OCI-LY7 (cell line): ENCODE data around the gene GRB10.

Source experiments
- EZH2phosphoT487 ChIP-seq: fragments of 200-600 bp; sonication (generic); IDR thresholded peaks from 2 replicates; pipeline ENCODE4 v1.6.1; 2018; ENCODE audit warnings: low read depth, borderline replicate concordance, mild to moderate bottlenecking, mixed run types, antibody characterized with exemption, low read length, moderate library complexity, mixed read lengths
- TF ChIP-seq, protein P1 (sequence below): fragments of 200-600 bp; sonication (generic); conservative IDR thresholded peaks from 2 replicates; pipeline ENCODE4 v1.5.1; 2014; ENCODE audit warnings: mild to moderate bottlenecking, antibody characterized with exemption, low read length, moderate library complexity, mixed read lengths

DNA sequence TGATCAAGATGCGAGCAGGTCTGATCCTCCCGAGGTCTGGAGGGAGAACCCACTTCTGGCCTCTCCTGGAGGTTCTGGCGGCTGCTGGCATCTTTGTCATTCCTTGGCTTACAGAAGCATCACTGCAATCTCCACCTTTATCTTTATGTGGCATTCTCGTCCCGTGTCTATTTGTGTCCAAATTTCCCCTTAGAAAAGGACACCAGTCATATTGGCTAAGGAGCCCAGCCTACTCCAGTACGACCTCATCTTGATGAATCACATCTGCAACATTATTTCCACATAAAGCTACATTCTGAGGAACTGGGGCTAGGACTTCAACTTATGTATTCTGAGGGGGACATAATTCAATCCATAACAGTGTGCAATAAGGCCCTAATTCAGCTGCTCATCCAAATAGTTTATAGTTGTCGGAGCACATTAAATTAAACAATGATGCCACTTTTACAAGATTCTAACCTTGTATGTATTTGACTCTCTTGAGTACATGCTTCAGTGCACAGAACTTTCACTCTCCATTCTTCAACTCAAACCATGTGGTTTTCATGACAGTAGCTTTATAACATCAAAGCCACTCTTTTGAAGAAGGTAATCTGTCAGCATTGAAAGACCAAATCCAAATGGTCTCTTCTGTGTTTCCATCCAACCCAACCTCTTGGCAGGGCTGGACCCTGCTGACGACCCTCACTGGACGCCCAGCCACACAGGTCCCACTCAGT, 131.3 kb downstream of the GRB10 start:
- TF ChIP-seq, protein P1, sequence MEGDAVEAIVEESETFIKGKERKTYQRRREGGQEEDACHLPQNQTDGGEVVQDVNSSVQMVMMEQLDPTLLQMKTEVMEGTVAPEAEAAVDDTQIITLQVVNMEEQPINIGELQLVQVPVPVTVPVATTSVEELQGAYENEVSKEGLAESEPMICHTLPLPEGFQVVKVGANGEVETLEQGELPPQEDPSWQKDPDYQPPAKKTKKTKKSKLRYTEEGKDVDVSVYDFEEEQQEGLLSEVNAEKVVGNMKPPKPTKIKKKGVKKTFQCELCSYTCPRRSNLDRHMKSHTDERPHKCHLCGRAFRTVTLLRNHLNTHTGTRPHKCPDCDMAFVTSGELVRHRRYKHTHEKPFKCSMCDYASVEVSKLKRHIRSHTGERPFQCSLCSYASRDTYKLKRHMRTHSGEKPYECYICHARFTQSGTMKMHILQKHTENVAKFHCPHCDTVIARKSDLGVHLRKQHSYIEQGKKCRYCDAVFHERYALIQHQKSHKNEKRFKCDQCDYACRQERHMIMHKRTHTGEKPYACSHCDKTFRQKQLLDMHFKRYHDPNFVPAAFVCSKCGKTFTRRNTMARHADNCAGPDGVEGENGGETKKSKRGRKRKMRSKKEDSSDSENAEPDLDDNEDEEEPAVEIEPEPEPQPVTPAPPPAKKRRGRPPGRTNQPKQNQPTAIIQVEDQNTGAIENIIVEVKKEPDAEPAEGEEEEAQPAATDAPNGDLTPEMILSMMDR, result no peak
- TF ChIP-seq EZH2phosphoT487, result no peak
